GM21528 (cell line): ENCODE measurements around the gene PHF12.

Experiments used
- ATAC-seq: cut with Tn5 transposase; IDR thresholded peaks from one replicate; pipeline ENCODE4 v1.9.1; 2021; ENCODE audit warnings: mild to moderate bottlenecking, moderate library complexity; ENCODE audit not compliant: unreplicated experiment, low FRiP score

The PHF12 gene

DNA sequence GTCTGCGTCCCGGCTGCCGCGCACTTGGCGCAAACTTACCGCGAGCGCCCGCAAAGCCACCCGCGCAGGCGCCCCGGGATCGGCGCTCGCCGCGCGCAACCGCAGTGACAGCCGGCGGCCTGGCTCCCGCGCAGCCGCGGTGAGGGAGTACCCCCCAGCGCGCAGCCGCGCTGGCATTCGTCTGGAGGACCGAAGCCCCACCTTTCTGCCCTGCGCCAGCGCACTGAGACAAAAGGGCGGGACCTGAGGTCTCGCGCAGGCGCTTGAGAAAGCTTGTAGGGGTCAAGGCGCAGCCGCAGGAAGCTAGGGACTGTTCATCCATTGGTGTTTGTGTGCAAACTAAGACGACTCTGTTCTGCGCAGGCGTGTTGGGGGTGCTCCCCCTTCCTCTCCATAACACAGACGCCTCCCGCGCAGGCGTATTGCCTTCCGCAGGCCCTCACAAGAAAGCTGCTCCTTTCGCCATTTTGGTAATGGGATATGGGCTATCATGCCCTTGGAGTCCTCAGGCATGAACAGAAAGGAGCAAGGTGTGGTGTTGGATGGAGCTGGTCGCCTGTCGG lies at the start of gene PHF12:
TSS of gene PHF12 (minus strand) at position 91 of the 563 bp plus-strand sequence. CDS start 558 bp downstream, outside the sequence.
- peak; percentile 46 for ATAC-seq

DNA sequence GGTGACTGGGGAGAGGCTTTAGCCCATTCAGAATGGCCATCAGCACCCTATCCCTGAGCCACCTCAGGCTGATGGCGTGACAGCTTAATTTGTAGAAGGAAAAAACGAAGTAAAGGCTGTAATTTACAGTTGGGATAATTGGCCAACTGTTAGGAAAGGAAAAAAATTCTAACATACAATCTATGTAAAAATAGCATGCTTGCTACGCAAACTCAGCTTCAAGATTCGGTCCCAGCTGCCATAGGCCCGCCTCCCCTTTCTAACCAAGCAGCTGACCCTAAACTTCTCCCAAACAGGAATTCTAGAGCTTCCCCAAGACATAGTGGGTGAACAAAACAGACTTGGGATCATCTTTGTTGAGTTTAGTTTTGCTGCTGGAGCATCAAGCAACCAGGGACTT lies 49.7 kb upstream of the PHF12 start:
- no peak for ATAC-seq

- no peak for ATAC-seq
These were observed 47.9 kb upstream of the PHF12 start for GRCh38 chr17:28999206-28999605.

GRCh38 chr17:28997806-28998205 lies 46.5 kb upstream of the PHF12 start:
- ATAC-seq, result no peak

DNA sequence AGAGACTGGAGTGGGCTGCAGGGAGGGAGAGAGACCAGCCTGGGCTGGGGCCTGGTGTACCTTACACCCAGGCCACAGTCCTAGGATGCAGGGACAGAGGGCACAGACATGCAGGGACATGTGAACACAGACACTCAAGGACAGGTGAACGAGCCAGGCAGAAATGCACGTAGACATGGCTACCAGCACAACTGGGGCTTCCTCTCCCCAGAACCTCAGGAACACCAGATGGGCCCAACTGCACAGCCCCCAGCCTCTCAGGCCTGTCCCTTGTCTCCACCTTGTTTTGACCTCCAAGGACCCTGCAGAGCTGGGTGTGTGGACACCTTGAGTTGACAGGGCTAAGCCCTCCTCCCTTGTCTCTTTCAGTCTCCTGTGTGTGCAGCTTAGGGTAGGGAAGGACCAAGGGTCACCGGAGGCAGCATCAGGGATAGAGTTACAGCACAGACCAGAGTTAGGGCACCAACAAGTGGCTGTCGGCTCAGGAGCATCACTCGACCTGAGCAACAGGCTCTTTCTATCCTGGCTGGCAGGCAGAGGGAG lies 45.3 kb upstream of the PHF12 start:
- ATAC-seq, result no peak

DNA sequence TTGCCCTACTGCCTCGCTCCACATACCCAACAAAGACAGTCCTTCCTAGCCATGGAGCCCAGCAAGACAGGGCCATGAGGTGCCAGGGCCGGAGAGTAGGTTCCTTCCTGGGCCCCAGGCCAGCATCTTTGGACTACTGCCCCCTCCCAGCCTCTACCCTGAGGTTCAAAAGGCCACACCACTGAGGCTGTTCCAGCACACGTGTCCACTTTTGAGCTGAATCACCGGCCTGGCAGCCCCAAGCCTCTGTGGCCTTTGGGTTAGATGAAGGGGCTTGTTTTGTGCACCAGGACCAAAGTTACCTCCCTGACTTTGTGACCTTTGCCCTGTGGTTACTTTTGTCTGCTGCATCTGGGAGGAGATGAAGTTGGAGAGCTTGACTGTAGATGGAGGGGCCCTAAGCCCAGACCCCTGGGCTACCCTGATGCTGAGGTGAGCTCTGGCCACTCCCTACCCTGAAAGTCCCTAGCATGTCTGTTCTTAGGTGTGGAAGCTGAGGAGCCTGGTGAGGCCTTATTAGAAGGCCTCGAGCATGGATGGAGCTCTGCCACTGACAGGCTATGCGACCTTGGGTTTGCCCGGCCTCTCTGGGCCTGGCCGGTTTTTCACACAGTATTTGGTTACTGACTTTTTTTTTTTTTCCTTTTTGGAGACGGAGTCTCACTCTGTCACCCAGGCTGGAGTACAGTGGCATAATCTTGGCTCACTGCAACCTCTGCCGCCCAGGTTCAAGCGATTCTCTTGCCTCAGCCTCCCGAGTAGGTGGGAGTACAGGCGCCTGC lies 42.5 kb upstream of the PHF12 start:
- ATAC-seq, result no peak

DNA sequence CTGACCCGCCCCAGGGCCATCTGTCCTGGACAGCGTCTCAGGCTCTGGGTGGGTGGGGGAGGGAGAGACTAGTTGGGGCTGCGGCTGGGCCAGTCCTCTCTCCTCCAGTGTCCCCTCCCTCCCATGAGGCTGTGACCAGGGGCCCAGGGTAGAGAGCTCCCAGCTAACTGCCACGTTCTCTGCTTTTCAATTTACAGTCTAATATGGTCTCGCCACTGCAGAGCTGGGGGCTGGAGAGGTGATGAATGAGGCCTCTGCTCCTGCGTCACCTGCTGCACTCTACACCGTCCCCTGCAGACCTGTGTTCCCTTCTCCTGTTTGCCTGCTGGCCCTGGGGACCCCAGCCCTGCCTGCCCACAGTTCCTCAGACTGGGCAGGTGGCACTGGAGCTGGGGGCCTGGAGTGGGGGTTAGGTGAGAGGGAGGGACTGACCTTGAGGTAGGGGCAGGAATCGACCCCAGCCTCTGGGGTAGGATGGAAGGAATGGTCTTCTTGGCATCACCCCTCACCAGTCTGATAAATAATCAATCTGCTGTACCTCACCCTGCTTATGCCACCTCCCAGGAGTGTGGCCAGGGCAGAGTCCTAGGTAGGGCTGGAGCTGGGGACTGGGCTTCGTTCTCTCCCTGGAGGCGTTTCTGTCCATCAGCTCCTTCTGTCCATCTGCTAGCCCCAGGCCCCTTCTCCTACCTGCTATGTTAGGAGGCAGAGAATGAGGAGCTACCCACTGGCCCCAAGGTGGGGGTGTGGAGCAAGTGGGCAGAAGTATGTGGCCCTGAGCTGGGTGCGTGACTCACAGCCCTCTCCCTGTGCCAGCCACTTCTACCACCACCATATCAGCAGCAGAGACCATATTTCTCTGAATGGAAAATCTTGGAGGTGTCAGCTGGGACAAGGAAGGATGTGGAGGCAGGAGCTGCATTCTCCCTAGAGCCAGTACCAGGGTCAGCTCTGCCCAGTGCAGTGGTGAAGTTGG lies 41.6 kb upstream of the PHF12 start:
- ATAC-seq, result no peak

DNA sequence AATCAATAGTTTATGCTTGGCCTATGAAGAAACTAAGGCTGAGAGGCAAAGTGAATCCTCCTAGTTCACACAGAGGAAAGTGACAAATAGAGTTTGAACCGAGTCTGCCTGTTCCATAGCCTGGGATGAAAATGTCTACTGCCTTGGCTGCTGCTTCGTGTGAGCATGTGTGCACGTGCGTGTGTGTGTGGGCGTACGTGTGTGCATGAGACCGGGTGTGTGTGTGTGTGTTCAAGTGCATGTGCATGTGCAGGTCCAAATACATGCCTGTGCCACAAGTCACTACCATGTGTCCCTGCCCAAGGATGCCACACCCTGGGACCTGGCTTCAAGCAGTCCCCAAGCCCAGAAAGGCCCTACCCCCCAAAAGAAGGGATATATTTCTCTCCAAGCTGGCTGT lies 40.9 kb upstream of the PHF12 start:
- no peak for ATAC-seq

DNA sequence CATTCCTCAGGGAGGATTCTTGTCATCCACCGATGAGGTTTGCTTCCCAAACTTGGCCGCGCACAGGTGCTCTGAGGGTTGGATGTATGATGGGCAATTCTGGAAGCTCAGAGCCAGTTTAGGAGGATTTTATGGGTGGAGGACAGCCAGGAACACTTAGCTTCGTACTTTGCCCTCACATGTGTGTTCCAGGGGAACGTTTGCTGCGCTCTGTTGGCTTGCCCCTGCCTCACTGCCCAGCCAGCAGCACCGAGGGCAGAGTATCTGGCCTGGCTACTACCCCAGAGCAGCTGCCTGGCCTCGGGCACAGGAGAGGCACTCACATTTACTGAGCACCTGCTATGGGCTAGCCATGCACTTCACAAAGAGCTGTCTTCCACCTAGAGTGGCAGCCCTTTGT lies 40.5 kb upstream of the PHF12 start:
- ATAC-seq, result no peak

GRCh38 chr17:28989028-28989427 lies 37.7 kb upstream of the PHF12 start:
- ATAC-seq, result no peak

- ATAC-seq, result no peak
These were observed 37.2 kb upstream of the PHF12 start for GRCh38 chr17:28988475-28988874.

GRCh38 chr17:28986714-28987655 lies 35.7 kb upstream of the PHF12 start:
- ATAC-seq, result no peak

GRCh38 chr17:28985950-28986713 lies 34.8 kb upstream of the PHF12 start:
- ATAC-seq, result no peak

DNA sequence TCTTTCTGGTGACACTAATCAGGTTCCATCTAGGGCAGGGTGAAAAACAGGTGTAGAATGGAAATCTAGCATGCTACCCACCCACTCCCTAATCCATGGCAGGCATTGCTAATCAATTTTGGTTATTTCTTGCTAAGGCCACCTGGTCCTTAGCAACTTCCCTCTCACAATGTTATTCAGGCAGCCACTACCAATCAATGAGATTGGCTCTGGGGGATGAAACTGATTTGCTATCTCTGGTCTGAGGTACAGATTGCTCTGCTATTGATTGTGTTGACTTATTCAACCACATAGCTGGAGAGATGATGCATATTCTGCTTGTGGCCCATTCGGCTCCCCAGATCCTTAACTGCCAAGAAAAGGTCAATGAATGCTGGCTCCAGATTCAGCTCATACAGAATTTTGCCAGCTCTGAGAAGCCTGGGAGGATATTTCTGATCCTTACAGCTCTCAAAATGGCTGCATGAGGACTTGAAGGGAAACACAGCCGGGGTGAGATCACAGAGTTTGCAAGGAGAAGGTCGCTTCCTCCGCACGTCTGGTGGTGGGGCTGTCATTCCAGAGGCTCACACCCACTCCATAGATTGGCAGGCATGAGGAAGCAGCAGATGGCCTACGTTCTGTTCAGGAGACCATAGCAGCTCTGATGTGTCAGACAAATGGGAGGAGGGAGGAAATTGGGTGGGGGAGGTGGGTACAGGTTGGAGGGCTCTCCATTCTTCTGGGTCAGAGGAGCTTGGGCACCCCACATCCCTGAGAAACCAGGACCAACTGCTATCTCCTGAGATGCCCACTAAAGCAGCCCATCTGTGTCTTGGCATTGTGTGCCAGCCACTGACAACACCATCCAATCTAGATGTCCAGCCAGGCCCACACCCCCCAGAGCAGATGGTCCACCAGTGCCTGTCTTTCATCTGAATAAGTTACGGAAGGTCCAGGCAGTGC lies 32.2 kb upstream of the PHF12 start:
- ATAC-seq, result no peak

GRCh38 chr17:28982131-28982793 lies 30.9 kb upstream of the PHF12 start:
- ATAC-seq, result no peak

- no peak for ATAC-seq
These were observed 27.1 kb upstream of the PHF12 start for GRCh38 chr17:28978356-28978964.
